ENCODE measurements around the gene CHRFAM7A.
"Not testable (repeated sequence)": the region's sequence is repeated elsewhere in the genome, so short reads cannot be mapped to it uniquely, and the experiment has no call there.

CHRFAM7A gene

DNA sequence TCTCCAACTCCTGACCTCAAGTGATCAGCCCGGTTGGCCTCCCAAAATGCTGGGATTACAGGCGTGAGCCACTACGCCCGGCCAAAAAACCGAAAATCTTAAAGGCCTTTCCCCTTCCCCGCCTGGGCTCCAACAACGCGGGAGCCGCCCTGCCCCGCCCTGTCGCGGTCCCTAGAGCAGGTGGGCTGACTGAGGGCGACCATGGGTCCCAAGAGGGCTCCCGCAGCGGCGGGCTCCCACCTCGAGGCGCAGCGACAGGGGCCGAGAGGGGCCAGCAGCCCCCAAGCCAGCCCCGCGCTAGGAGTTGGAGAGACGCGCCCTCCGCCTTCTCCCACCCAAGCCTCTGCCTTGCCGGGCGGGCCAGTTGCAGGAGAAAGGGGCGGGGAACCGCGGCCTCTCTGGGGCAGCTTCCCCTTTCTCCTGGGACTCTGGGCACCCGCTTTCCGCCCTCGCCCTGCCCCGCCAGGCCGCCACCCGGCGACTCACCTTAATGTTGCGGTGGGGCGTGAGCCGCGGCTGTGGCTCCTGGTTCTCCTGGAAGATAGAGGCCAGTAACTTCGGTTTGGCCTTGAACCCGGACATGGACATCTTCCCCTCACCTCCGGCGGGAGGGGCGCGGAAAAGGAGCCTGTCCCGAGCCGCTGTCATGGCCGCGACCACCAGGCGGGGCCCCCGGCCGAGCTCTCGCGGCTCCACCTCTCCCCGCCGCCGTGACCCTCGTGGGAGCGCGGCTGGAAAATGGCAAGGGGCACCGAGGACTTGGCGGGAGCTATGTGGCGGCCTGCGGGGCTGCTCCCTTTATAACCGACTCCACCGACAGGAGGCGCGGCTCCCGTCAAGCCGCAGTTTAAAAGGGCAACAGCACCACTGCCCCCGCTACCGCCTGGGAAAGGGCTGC lies at the start of gene CHRFAM7A:
Gene CHRFAM7A, minus strand, starts transcription at position 775 of the 898 bp plus-strand sequence. CDS start 10,189 bp downstream, outside the sequence.
- DNase-seq (ENCODE audit: low read depth), result not testable (repeated sequence)

DNA sequence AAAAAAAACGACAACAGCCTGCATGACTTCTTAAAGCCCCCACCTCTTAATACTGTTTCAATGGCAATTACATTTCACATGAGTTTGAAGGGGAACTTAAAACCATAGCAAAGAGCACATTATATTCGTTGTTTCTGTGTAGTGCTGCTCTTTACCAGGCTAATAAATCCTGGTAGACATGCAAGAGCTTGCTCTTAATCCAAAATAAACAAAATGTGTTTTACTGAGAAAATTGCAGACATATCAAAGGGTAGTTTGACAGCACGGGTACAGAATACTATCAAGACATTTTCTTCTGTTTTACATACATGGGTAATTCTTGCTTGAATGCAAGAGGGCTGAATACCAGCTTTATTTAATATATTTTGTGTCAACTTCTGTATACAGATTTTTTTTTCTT lies 45.0 kb upstream of the CHRFAM7A start:
- DNase-seq (ENCODE audit: low read depth), result not testable (repeated sequence)

DNA sequence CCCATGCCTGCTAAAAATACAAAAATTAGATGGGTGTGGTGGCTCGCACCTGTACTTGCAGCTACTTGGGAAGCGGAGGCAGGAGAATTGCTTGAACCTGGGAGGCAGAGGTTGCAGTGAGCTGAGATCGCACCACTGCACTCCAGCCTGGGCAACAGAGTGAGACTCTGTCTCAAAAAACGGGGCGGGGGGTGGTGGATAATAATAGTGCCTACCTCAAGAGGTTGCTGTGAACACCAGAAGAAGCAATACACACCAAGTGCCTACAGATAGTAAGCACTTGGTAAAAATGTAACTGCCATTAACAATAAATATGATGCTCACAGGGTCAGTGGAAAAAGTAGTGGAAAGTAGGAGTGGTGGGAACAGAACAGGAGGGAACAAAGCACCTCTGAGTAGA lies 42.5 kb upstream of the CHRFAM7A start:
- not testable (repeated sequence) for DNase-seq (ENCODE audit: low read depth)

DNA sequence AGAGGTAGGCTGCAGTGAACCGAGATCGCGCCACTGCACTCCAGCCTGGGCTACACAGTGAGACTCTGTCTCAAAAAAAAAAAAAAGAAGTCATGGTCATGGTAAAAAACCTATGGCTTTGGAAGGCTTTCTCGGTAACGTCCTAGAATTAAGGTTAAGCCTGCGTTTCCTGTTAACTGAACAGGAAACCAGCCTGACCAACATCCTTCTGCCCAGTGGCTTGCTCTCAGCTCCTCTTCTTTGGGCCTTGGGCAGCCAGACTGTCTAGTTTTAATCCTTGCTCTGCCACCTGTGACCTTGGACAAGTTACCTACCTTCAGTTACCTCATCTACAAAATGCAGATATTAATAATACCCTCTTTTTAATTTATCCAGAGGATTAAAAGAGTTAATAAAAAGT lies 27.4 kb upstream of the CHRFAM7A start:
- not testable (repeated sequence) for DNase-seq (ENCODE audit: low read depth)

DNA sequence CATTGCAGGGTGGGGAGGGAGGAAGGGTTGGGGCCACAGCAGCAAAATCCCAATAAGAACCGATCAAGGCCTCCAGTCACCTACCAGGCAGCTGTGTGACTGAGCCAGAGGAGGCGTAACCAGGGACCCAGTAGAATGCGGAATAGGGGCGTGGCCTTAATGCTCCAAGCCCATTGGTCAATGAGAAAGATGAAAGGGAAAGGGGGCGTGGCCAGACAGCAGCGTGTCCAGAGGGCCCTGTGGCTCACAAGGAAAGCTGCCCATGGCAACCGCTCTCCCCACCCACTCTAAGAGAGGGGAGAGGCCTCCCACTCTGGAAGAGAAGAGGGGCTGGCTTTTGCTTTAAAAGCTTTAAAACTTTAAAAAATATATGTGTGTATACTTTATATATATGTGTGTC lies 20.8 kb upstream of the CHRFAM7A start, which contains the start of gene GOLGA8R:
Gene GOLGA8R, minus strand, starts transcription at position 101 of the 400 bp plus-strand sequence. Its CDS starts 98 bp downstream, at position 3.
- not testable (repeated sequence) for DNase-seq (ENCODE audit: low read depth)

DNA sequence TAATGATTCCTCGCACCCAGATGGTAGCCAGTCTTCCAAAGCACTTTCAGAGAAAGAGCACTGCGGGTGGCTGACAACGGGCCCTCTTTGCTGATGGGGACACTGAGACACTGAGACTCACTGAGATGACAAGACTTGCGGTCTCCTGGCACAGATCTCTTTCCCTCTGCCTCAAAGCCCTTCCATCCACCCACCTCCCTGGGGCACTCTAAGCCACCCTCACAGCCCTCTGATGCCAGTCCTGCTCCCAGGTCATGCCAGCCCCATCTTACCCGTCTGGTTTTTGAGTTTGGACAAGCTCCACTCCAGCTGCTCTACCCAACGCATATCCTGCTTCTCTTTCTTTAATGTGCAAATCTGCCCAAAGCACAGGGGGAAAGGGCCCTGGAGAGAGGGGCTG lies 14.3 kb upstream of the CHRFAM7A start:
- not testable (repeated sequence) for DNase-seq (ENCODE audit: low read depth)

DNA sequence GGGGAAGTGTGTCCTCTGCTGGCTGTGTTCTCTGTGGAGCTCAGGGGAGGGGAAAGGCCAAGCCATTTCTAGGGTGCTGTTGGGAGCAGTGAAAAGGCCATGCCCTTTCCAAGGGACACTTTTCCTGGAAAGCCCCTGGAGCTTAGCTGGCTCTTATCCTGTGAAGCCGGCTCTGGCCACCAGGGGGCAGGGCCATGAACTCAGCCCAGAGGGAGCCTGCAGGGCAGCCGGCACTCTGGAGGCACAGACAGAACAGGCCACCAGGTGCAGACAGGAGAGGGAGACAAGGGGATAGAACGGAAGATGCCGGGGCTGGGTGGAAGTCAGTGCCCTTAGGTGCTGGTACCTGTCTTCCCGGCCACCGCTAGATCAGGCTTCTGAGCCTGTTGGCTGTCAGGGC lies 5.6 kb upstream of the CHRFAM7A start:
- DNase-seq (ENCODE audit: low read depth), result not testable (repeated sequence)

DNA sequence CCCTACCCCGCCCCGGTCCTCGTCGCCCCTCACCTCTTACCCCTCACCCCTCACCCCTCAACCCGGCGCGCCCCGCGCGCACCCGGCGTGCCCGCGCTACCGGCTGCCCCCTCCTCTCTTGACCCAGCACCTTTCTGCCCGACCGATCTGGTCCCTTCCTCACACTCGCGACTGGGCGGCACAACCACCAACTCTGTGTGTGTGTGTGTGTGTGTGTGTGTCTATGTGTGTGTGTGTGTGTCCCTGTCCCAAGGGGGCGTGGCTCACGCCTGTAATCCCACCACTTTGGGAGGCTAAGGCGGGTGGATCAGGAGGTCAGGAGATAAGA lies 288 bp upstream of the CHRFAM7A start:
- not testable (repeated sequence) for DNase-seq (ENCODE audit: low read depth)

DNA sequence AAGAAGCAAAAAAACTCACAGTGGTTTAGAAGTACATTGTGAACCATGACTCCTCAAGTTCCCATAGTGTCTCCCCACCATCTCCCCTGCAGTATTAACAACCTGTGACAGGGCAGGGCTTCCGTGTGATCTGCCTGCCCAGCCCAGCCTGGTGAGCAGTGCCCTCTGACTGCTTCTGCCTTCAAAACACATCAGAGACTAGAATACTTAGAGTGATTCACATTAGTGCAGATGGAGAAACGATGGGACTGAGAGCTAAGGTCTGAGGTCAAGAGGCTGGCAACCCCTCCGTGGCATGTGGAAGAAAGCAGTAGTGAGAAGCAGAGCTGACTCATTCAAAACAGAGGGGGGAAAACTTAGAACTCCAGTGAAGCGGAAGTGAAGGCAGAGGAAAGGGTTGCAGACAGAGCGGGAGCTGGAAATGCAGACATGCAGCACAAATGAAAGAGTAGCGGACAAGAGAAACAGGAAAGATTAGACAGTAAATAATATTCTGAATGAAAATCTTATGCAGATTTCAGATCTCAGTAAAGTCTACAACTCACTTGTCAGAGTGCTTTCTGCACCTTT lies 6.9 kb downstream of the CHRFAM7A start:
- not testable (repeated sequence) for DNase-seq (ENCODE audit: low read depth)

DNA sequence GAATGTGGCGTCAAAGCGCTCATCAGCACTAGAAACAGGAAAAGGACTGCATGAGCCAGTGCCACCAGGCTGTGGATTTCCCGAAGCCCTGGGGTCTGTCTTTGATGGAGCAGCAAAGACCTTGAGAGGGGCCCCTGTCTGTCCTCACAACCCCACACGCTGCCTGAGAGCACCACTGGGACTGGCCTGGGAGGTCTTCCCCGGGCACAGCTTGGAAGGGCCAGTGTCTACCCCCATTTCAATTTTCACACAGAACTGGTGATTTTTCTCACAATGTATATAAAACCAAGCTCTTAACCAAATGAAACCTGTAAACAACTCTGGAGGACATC lies 16.3 kb downstream of the CHRFAM7A start:
- not testable (repeated sequence) for DNase-seq (ENCODE audit: low read depth)

DNA sequence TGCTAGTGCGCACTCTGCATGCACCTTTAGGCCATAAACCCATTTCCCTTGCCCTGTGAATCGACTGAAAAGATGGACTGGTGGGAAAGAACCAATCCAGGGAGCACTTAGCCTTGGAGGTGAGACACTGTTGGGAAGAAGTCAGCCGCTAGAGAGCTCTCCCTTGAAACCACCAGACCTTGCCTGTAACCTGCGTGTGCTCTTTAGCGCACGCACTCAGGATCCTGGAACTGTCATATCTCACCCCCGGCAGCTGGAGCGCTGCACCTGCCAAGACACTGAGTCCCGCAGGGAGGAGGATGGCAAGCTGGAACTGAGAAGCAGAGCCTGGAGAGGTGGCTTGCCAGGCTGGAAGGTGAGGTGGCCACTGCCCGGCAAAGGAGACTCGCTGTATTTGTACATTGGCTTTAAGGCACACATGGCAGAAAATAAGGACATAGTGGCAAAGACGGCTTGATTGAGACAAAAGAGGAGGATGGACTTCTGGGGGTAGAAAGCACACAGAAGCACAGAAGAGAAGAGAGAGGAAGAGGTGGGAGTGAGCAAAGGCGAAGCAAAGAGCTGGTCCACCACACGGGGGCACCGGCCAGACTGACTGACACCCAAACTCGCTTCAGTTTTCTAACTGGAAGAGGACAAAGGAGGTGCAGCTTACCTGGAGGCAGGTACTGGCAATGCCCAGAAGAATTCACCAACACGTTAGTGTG lies 16.8 kb downstream of the CHRFAM7A start:
- DNase-seq (ENCODE audit: low read depth), result not testable (repeated sequence)

DNA sequence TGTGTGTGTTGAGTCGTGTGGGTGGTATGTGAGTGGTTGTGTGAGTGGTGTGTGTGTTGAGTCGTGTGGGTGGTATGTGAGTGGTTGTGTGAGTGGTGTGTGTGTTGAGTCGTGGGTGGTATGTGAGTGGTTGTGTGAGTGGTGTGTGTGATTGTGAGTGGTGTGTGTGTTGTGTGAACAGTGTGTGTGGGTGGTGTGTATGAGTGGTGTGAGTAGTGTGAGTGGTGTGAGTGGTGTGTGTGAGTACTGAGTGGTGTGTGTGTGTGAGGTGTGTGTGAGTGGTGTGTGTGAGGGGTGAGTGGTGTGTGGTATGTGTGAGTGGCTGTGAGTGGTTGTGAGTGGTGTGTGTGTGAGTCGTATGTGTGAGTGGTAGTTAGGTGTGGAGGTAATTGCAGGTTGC lies 17.5 kb downstream of the CHRFAM7A start:
- DNase-seq (ENCODE audit: low read depth), result not testable (repeated sequence)

DNA sequence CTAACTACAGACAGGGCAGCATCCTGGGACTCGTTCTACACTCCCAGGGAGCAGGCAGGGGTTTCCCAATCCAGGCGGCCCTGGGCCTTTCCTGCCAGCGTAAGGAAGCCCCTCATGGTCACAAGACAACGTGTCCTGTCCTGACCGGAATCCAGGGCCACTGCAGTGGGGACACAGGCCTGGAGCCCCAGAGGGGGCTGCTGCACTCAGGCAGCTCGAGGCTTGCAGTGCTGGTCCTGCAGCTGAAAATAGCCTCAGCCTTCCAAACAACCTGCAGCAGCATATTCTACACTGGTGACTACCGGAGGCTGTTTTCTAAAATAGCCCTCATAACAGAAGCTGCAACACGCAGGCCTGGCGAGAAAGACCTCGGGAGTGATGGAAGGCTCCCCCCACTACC lies 18.5 kb downstream of the CHRFAM7A start:
- DNase-seq (ENCODE audit: low read depth), result not testable (repeated sequence)

DNA sequence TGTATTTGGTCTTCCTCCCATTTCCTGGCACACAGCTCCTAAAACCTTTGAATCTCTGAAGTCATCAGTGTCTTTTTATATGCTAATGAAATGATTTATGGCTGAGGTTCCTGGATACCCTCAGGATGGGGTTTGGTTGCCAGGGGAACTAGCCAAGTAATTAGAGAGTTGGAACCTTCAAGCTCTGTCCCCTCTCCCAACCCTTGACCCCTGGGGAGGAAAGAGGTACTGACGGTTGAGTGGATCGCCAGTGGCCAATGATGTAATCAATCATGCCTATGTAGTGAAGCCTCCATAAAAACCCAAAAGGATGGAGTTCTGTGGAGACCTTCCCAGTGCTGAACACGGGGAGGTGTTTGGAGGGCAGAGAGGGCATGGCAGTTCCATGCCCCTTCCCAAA lies 25.1 kb downstream of the CHRFAM7A start:
- DNase-seq (ENCODE audit: low read depth), result not testable (repeated sequence)

DNA sequence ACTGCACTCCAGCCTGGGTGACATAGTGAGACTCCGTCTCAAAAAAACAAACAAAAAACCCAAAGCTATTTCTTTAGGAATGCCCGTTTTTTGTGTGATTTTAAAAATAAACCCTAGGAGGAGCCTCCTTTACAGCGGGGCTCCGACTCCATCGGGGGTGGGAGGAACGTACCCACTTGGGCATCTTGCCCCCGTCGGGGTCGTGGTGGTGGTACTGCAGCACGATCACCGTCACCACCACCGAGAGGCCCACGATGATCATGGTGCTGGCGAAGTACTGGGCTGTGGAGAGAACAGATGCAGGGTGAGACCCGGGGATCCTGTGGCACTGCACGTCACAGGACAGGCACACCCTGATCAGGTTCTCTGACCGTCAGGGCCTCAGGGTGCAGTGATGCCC lies 26.1 kb downstream of the CHRFAM7A start:
- DNase-seq (ENCODE audit: low read depth), result not testable (repeated sequence)

DNA sequence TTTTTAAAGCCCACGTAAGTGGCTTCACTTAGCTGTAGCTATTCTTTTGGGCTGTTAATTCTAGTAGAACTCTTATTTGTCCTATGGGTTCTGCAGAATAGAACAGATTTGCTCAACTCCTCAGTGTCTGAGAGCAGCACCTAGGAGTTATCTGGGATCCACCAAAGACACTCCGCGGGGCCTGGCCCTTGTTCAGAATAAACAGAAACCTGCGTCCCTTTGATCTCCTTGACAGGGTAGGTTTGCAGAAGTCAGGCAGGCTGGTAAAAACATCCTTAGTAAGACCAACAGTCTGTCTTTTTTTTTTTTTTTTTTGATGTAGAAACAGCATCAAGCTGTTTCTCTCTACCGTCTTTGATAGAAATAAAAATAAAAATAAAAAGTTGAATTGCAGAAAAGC lies 31.9 kb downstream of the CHRFAM7A start:
- not testable (repeated sequence) for DNase-seq (ENCODE audit: low read depth)

DNA sequence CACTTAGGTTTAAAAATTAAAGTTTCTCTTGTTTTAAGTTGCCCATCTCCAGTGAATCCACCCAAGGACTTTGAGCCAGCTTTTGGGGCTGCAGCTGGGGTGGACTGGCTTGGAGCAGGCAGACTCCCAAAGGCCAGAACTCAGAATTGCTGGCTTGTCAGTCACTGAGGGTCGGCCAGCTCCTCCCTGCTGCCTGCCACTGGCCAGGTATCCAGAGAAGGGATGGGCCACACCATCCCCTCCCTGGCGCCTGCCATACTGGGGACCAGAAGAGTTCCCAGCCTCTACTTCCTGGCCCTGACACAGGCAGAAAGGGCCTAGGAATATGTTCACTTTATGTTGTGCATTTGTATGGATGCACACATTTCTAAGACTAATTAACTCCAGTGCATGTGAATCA lies 32.4 kb downstream of the CHRFAM7A start:
- DNase-seq (ENCODE audit: low read depth), result not testable (repeated sequence)

DNA sequence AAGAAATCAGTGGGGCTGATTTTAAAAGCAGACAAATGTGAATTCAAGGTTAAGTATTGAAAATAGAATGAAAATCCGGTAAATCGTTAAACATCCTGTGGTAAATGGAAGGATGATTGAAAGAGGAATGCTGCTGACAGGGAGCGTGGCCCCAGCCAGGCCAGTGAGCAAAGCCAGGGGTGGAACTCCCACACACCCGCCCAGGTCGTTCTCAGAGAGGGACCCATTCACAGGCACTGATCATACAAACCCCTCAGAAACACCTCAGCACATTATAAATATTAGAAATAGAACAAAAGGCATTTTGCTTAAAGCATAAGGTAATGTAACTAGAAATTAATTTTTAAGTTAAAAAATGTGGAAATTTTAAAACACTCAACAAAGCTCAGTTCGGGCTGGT lies 38.3 kb downstream of the CHRFAM7A start:
- not testable (repeated sequence) for DNase-seq (ENCODE audit: low read depth)

DNA sequence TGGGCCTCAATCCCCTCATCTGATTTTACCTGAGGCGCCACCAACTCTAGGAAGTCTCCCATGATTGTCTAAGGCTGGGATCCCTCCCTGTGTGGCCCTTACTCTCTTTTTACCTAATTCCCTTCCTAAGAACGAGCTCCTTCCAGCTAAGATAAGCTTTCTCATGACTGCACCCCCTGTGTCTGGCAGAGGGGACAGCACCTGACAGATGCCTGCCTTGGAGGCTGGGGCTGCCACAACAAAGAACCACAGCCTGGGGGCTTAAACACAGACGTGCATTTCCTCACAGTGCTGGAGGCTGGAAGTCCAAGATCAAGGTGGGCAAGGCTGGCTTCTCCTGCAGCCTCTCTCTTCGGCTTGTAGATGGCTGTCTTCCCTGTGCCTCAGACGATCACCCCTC lies 43.5 kb downstream of the CHRFAM7A start:
- not testable (repeated sequence) for DNase-seq (ENCODE audit: low read depth)

DNA sequence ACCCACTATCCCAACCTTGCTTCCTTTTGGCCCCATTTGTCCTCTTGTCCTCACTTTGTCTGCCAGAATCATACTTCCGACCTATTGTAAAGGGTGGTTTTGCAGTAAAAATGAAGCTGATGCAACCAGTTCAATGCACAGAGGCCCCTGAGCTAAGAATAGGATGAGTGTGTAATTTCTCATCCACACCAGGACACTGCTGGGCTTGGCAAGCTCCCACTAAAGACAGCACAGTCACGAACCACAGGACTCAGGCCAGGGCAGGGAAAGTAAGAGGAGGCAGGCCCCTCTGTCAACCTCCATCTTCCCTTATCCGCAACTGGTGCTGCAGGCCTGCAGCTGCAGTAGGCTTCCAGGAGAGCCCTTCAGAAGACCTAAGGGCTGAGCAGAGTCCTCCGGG lies 56.8 kb downstream of the CHRFAM7A start:
- not testable (repeated sequence) for DNase-seq (ENCODE audit: low read depth)

DNA sequence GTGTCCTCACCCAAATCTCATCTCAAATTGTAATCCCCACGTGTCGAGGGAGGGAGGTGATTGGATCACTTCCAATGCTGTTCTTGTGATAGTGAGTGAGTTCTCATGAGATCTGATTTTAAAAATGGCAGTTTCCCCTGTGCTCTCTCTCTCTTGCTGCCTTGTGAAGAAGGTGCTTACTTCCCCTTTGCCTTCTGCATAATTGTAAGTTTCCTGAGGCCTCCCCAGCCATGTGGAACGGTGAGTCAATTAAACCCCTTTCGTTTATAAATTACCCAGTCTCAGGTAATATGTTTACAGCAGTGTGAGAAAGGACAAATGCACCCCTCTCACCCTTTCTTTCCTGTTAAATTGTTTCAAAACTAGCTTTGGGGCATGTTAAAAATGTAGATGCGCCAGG lies 59.2 kb downstream of the CHRFAM7A start:
- not testable (repeated sequence) for DNase-seq (ENCODE audit: low read depth)

DNA sequence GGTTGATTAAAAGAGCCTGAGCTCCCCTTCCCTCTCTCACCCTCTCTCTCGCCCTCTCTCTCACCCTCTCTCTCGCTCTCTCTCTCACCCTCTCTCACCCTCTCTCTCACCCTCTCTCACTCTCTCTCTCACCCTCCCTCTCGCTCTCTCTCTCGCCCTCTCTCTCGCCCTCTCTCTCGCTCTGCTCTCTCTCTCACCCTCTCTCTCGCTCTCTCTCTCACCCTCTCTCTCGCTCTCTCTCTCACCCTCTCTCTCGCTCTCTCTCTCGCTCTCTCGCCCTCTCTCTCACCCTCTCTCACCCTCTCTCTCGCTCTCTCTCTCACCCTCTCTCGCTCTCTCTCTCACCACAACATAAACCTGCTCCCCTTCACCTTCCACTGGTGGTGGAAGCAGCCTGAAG lies 67.2 kb downstream of the CHRFAM7A start:
- DNase-seq (ENCODE audit: low read depth), result not testable (repeated sequence)

DNA sequence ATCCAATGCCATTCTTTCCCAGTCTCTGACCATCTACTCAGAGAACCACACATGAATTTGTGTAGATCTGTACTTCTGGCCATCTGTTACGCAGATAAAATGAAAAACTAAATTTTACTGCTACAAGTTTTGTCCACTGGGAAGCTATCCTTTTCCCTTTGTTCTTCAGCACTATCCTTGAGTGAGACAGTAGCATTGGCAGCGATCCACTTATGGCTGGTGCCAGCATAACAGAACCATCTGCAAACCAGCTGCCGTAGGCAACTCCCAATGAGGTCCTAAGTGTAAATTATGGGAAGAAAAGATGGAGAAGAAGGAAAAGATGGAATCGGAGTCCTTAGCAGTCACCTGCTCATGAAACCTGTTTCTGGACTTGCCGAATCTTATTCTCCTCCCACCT lies 72.3 kb downstream of the CHRFAM7A start:
- not testable (repeated sequence) for DNase-seq (ENCODE audit: low read depth)

Measured in CMK (cell line).